ENCODE results near the gene CACNA2D1. TPM values are rescaled to one million over a fixed set of nuclear protein-coding genes. Genes with fewer than 3 reads are reported as not detected.

The CACNA2D1 gene
- total RNA-seq, 1 experiment from 2014 or later: 9.8 TPM

DNA sequence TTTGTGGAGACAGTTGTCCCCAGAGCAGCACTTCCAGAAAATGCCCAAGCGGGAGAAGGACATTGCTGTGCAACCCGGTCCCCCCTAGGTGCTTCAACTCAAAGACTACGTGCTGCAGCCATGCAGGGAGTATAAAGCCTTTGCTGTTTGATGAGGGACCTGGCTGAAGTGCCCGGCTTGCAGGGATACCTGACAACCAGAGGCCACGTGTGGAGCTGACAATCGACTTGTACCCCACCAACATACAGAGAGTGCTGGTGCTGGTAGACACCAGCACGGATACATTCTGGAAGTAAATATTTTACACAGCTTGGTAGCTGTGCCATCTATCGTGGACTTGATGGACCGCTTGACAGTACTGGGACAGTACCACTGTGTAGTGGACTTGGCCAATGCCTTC, 240.6 kb downstream of the CACNA2D1 start:
- in situ Hi-C loops (cut with HindIII; ENCODE audit: low pct_unique_long_range_greater_than_20kb, low sequenced_read_pairs) (no loop called here), intact Hi-C loops (cut with micrococcal nuclease; ENCODE audit: unreplicated experiment) (no loop called here)
- H3K9me3 ChIP-seq (ENCODE audit: control insufficient read depth, insufficient read depth, low read depth, low read length): no peaks in the 10 kb centered on the region
- no peaks in the 10 kb centered on the region for H3K36me3 ChIP-seq (ENCODE audit: control insufficient read depth, insufficient read depth, low read length)
- no peak overlapping the region for H3K4me3 ChIP-seq (ENCODE audit: low read depth in 2 of 2, low read length in 2 of 2)
- no peak for ATAC-seq
- DNase-seq (ENCODE audit: low read depth, low spot score): no peak
- no peak overlapping the region for H3K27ac ChIP-seq (ENCODE audit: low read length)
- CTCF ChIA-PET: no interaction called here
- H3K27me3 ChIP-seq (ENCODE audit: control insufficient read depth, insufficient read depth, low read length): no peaks in the 10 kb centered on the region
- no peaks in the 10 kb centered on the region for H3K4me1 ChIP-seq (ENCODE audit: control insufficient read depth, insufficient read depth, low read length)
- no TSS peak for BruUV-seq (replicated peaks)
- POLR2A ChIA-PET: no interaction called here
- TF ChIP-seq SIN3A (IDR thresholded peaks at IDR 0.05; ENCODE audit: borderline replicate concordance, insufficient read depth, low read depth, low read length) (no peak), TCF7L2 (IDR thresholded peaks at IDR 0.05; ENCODE audit: low read depth, low read length) (no peak), POLR2AphosphoS5 (IDR thresholded peaks at IDR 0.05; ENCODE audit: low read depth, low read length) (no peak)
- TF ChIP-seq, protein P1, sequence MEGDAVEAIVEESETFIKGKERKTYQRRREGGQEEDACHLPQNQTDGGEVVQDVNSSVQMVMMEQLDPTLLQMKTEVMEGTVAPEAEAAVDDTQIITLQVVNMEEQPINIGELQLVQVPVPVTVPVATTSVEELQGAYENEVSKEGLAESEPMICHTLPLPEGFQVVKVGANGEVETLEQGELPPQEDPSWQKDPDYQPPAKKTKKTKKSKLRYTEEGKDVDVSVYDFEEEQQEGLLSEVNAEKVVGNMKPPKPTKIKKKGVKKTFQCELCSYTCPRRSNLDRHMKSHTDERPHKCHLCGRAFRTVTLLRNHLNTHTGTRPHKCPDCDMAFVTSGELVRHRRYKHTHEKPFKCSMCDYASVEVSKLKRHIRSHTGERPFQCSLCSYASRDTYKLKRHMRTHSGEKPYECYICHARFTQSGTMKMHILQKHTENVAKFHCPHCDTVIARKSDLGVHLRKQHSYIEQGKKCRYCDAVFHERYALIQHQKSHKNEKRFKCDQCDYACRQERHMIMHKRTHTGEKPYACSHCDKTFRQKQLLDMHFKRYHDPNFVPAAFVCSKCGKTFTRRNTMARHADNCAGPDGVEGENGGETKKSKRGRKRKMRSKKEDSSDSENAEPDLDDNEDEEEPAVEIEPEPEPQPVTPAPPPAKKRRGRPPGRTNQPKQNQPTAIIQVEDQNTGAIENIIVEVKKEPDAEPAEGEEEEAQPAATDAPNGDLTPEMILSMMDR (IDR thresholded peaks at IDR 0.05): no peak
- TF ChIP-seq, protein P2, sequence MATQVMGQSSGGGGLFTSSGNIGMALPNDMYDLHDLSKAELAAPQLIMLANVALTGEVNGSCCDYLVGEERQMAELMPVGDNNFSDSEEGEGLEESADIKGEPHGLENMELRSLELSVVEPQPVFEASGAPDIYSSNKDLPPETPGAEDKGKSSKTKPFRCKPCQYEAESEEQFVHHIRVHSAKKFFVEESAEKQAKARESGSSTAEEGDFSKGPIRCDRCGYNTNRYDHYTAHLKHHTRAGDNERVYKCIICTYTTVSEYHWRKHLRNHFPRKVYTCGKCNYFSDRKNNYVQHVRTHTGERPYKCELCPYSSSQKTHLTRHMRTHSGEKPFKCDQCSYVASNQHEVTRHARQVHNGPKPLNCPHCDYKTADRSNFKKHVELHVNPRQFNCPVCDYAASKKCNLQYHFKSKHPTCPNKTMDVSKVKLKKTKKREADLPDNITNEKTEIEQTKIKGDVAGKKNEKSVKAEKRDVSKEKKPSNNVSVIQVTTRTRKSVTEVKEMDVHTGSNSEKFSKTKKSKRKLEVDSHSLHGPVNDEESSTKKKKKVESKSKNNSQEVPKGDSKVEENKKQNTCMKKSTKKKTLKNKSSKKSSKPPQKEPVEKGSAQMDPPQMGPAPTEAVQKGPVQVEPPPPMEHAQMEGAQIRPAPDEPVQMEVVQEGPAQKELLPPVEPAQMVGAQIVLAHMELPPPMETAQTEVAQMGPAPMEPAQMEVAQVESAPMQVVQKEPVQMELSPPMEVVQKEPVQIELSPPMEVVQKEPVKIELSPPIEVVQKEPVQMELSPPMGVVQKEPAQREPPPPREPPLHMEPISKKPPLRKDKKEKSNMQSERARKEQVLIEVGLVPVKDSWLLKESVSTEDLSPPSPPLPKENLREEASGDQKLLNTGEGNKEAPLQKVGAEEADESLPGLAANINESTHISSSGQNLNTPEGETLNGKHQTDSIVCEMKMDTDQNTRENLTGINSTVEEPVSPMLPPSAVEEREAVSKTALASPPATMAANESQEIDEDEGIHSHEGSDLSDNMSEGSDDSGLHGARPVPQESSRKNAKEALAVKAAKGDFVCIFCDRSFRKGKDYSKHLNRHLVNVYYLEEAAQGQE (IDR thresholded peaks at IDR 0.05; ENCODE audit: insufficient read depth in 1 of 2, low read depth in 2 of 2, low read length in 1 of 2): no peak

DNA sequence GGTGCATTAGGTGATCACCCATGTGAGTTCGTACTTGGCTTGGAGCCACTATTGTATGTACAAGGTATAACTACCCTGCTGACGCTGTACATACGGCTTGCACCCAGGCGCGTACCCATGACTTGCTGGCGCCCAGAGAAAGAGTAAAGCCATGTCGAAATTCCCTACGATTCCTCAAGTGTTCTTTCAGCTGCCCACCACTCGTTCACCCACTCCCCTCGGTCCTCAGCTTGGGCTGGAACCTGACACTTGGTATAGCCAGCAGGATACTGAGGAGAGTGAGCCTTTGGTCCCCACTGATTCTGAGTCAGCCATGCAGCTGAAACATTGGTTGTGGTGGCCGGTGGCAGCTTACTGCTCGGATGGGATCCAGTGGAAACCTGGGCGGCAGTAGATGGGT, 241.5 kb downstream of the CACNA2D1 start:
- in situ Hi-C loops (cut with HindIII; ENCODE audit: low pct_unique_long_range_greater_than_20kb, low sequenced_read_pairs) (no loop called here), intact Hi-C loops (cut with micrococcal nuclease; ENCODE audit: unreplicated experiment) (no loop called here)
- DNase-seq (ENCODE audit: low read depth, low spot score): no peak
- BruUV-seq (replicated peaks): no TSS peak
- CTCF ChIA-PET: no interaction called here
- TF ChIP-seq, protein P1 (IDR thresholded peaks at IDR 0.05): no peak
- TF ChIP-seq POLR2AphosphoS5 (IDR thresholded peaks at IDR 0.05; ENCODE audit: low read depth, low read length) (no peak), SIN3A (IDR thresholded peaks at IDR 0.05; ENCODE audit: borderline replicate concordance, insufficient read depth, low read depth, low read length) (no peak), TCF7L2 (IDR thresholded peaks at IDR 0.05; ENCODE audit: low read depth, low read length) (no peak)
- TF ChIP-seq, protein P2 (IDR thresholded peaks at IDR 0.05; ENCODE audit: insufficient read depth in 1 of 2, low read depth in 2 of 2, low read length in 1 of 2): no peak
- ATAC-seq: no peak
- Histone ChIP-seq H3K36me3 (ENCODE audit: control insufficient read depth, insufficient read depth, low read length) (no peaks in the 10 kb centered on the region), H3K4me1 (ENCODE audit: control insufficient read depth, insufficient read depth, low read length) (no peaks in the 10 kb centered on the region), H3K4me3 (ENCODE audit: low read depth in 2 of 2, low read length in 2 of 2) (no peak overlapping the region), H3K27me3 (ENCODE audit: control insufficient read depth, insufficient read depth, low read length) (no peaks in the 10 kb centered on the region), H3K27ac (ENCODE audit: low read length) (no peak overlapping the region), H3K9me3 (ENCODE audit: control insufficient read depth, insufficient read depth, low read depth, low read length) (no peaks in the 10 kb centered on the region)
- POLR2A ChIA-PET: no interaction called here
